ENCODE results near the gene IL12RB2. TPM values are rescaled to one million over a fixed set of nuclear protein-coding genes. Genes with fewer than 3 reads are reported as not detected.
A peak's percentile ranks its signal among the peaks of the same experiment; 100 is the strongest.

Gene IL12RB2
- total and polyA plus RNA-seq, 10 of the 15 experiments (the other 5 are each of a cell fraction or from before 2014, with no cell fraction given): 0.15 to 1.1 (median 0.54) TPM; not detected in 1

GRCh38 chr1:67430358-67431155 lies 122.9 kb downstream of the IL12RB2 start, which contains the start of gene SERBP1 (continued):
- no peak for TF ChIP-seq CBX3 (IDR thresholded peaks at IDR 0.05; ENCODE audit: borderline replicate concordance, low read depth)
- no peak for TF ChIP-seq STAT3 (IDR thresholded peaks at IDR 0.05; ENCODE audit: low read depth, low read length)
- no peak for TF ChIP-seq TCF7 (IDR thresholded peaks at IDR 0.05; ENCODE audit: borderline replicate concordance)
- TF ChIP-seq, protein P1, sequence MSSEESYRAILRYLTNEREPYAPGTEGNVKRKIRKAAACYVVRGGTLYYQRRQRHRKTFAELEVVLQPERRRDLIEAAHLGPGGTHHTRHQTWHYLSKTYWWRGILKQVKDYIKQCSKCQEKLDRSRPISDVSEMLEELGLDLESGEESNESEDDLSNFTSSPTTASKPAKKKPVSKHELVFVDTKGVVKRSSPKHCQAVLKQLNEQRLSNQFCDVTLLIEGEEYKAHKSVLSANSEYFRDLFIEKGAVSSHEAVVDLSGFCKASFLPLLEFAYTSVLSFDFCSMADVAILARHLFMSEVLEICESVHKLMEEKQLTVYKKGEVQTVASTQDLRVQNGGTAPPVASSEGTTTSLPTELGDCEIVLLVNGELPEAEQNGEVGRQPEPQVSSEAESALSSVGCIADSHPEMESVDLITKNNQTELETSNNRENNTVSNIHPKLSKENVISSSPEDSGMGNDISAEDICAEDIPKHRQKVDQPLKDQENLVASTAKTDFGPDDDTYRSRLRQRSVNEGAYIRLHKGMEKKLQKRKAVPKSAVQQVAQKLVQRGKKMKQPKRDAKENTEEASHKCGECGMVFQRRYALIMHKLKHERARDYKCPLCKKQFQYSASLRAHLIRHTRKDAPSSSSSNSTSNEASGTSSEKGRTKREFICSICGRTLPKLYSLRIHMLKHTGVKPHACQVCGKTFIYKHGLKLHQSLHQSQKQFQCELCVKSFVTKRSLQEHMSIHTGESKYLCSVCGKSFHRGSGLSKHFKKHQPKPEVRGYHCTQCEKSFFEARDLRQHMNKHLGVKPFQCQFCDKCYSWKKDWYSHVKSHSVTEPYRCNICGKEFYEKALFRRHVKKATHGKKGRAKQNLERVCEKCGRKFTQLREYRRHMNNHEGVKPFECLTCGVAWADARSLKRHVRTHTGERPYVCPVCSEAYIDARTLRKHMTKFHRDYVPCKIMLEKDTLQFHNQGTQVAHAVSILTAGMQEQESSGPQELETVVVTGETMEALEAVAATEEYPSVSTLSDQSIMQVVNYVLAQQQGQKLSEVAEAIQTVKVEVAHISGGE (CRISPR knock-in tag; IDR thresholded peaks at IDR 0.05): no peak
- TF ChIP-seq ASH2L (IDR thresholded peaks at IDR 0.05; ENCODE audit: borderline replicate concordance, low read depth): no peak
- TF ChIP-seq SIX5 (IDR thresholded peaks at IDR 0.05; ENCODE audit: low read depth, low read length, severe bottlenecking): peak; percentile 85
- no peak for TF ChIP-seq PRDM15 (CRISPR knock-in tag; IDR thresholded peaks at IDR 0.05)
- peak; percentile 67 for TF ChIP-seq NR2C1 (IDR thresholded peaks at IDR 0.05)
- peak; percentile 96 for TF ChIP-seq CHD2 (IDR thresholded peaks at IDR 0.05; ENCODE audit: borderline replicate concordance, low read depth, low read length)
- peak in 1 of 2 experiments; percentile 26; a peak in 1 of 4 replicates for TF ChIP-seq ETV6 (conservative IDR thresholded peaks at IDR 0.05 in 1 of 2, IDR thresholded peaks at IDR 0.05 in 1 of 2; ENCODE audit: borderline replicate concordance in 1 of 2, low read depth in 1 of 2)
- 0 out of 2 replicates have a peak, but pooled peaks have one; percentile 80 for TF ChIP-seq ESRRA (IDR thresholded peaks at IDR 0.05; ENCODE audit: low read length)
- TF ChIP-seq POU2F2 (IDR thresholded peaks at IDR 0.05; ENCODE audit: borderline replicate concordance, low read depth, low read length): peak; percentile 47; the same call in 1 of the 3 replicates
- TF ChIP-seq ELK1 (IDR thresholded peaks at IDR 0.05; ENCODE audit: low read depth, low read length): no peak; the same call in none of the 2 replicates
- TF ChIP-seq JUNB (IDR thresholded peaks at IDR 0.05): no peak
- TF ChIP-seq KLF5 (IDR thresholded peaks at IDR 0.05; ENCODE audit: partially characterized antibody): peak; percentile 40
- TF ChIP-seq NR2C2 (IDR thresholded peaks at IDR 0.05; ENCODE audit: borderline replicate concordance, control insufficient read depth, insufficient read length, low read depth): no peak
- TF ChIP-seq IRF4 (IDR thresholded peaks at IDR 0.05; ENCODE audit: low read depth, low read length): no peak
- no peak for TF ChIP-seq JUND (IDR thresholded peaks at IDR 0.05; ENCODE audit: low read depth, low read length)
- peak; percentile 88 for TF ChIP-seq GABPA (IDR thresholded peaks at IDR 0.05; ENCODE audit: low read depth)
- TF ChIP-seq EGR1 (IDR thresholded peaks at IDR 0.05; ENCODE audit: borderline replicate concordance in 1 of 2, low read depth in 2 of 2, low read length in 2 of 2): 0 out of 3 replicates have a peak, but pooled peaks of 1 of the 2 experiments have one; percentile 22
- no peak for TF ChIP-seq SREBF2 (IDR thresholded peaks at IDR 0.05; ENCODE audit: low read length)
- TF ChIP-seq POLR2AphosphoS2 (IDR thresholded peaks at IDR 0.05; ENCODE audit: low read depth, low read length): no peak; the same call in 1 of the 2 replicates
